ENCODE results near the gene BOD1L1.

Gene BOD1L1

GRCh38 chr4:13553081-13553480 lies 74.4 kb downstream of the BOD1L1 start:
- no peak for DNase-seq

- peak; percentile 68 for DNase-seq
These were observed 78.5 kb downstream of the BOD1L1 start for GRCh38 chr4:13548984-13549546.

- no peak for DNase-seq
These were observed 79.2 kb downstream of the BOD1L1 start for GRCh38 chr4:13548059-13548983.

- DNase-seq: no peak
These were observed 80.0 kb downstream of the BOD1L1 start for GRCh38 chr4:13547485-13548041.

- no peak for DNase-seq
These were observed 80.5 kb downstream of the BOD1L1 start for GRCh38 chr4:13546941-13547484.

- no peak for DNase-seq
These were observed 81.2 kb downstream of the BOD1L1 start for GRCh38 chr4:13546142-13546940.

GRCh38 chr4:13545394-13545808 lies 82.1 kb downstream of the BOD1L1 start:
- DNase-seq: no peak

GRCh38 chr4:13544606-13545393 lies 82.7 kb downstream of the BOD1L1 start:
- no peak for DNase-seq

- DNase-seq: no peak
These were observed 83.5 kb downstream of the BOD1L1 start, which contains the start of gene NKX3-2 for GRCh38 chr4:13543839-13544605. NKX3-2 (minus strand) TSS chr4:13544508; CDS start chr4:13544414, 94 bp downstream.

GRCh38 chr4:13543032-13543838 lies 84.3 kb downstream of the BOD1L1 start:
- no peak for DNase-seq

- no peak for DNase-seq
These were observed 84.9 kb downstream of the BOD1L1 start for GRCh38 chr4:13542577-13543031.

GRCh38 chr4:13541720-13542576 lies 85.6 kb downstream of the BOD1L1 start:
- DNase-seq: no peak

GRCh38 chr4:13541176-13541604 lies 86.3 kb downstream of the BOD1L1 start:
- DNase-seq: no peak

- DNase-seq: no peak
These were observed 86.9 kb downstream of the BOD1L1 start for GRCh38 chr4:13540446-13541175.

- DNase-seq: no peak
These were observed 87.7 kb downstream of the BOD1L1 start for GRCh38 chr4:13539619-13540445.

- no peak for DNase-seq
These were observed 88.4 kb downstream of the BOD1L1 start for GRCh38 chr4:13539047-13539618.

GRCh38 chr4:13538427-13538973 lies 89.0 kb downstream of the BOD1L1 start:
- no peak for DNase-seq

Data from NK-92 treated with Interleukin-12 subunit alpha and Interleukin-12 subunit beta, amount 100 ng/mL, for 24 hours (cell line).